Common myeloid progenitor, CD34-positive (primary cell): ENCODE data around the gene APBA1.

Experiments used
- CTCF ChIA-PET: fragments of 350-600 bp; sonication (Branson Sonifier 250); formaldehyde crosslinking; loops from one replicate; lab custom pipeline; 2021; ENCODE audit warnings: antibody characterized with exemption; lab: Charles Lee
- POLR2A ChIA-PET: fragments of 350-600 bp; sonication (Branson Sonifier 250); formaldehyde crosslinking; loops from one replicate; lab custom pipeline; 2021; ENCODE audit warnings: antibody characterized with exemption; lab: Charles Lee
- DNase-seq, 3 donors: peaks; one replicate each; pipeline versions ENCODE4 v3.0.0 to v3.0.0-alpha.2; 2013
- H3K27ac ChIP-seq, 2 experiments: 1 replicate in 1 of 2; 2 replicates in 1 of 2; pipeline ENCODE4 v1.7.0; 2013; ENCODE audit warnings: inconsistent platforms in 2 of 2, low read length in 2 of 2, mild to moderate bottlenecking in 2 of 2, low read depth in 1 of 2, moderate library complexity in 1 of 2; ENCODE audit not compliant: severe bottlenecking in 2 of 2, insufficient read depth in 1 of 2, poor library complexity in 1 of 2
- H3K27me3 ChIP-seq, 5 experiments: replicated peaks in 2 of 5; 1 replicate in 3 of 5; 2 replicates in 2 of 5; pipeline versions ENCODE4 v1.6.1 to v1.7.0; 2013; ENCODE audit warnings: low read length in 4 of 5, mild to moderate bottlenecking in 2 of 5, moderate library complexity in 2 of 5, inconsistent platforms in 1 of 5; ENCODE audit not compliant: insufficient read depth in 5 of 5, control insufficient read depth in 4 of 5
- H3K36me3 ChIP-seq, 4 experiments: 1 replicate in 2 of 4; 2 replicates in 2 of 4; pipeline versions ENCODE4 v1.6.1 to v1.7.0; 2013; ENCODE audit warnings: low read length in 3 of 4, control low read depth in 1 of 4, mild to moderate bottlenecking in 1 of 4; ENCODE audit not compliant: control insufficient read depth in 4 of 4, insufficient read depth in 4 of 4
- H3K4me1 ChIP-seq, 4 experiments: 1 replicate in 3 of 4; 2 replicates in 1 of 4; pipeline versions ENCODE4 v1.6.1 to v1.7.1; 2013; ENCODE audit warnings: low read length in 3 of 4, mild to moderate bottlenecking in 3 of 4, control low read depth in 1 of 4, inconsistent platforms in 1 of 4, moderate library complexity in 1 of 4; ENCODE audit not compliant: control insufficient read depth in 4 of 4, insufficient read depth in 4 of 4; ENCODE audit errors: control extremely low read depth in 1 of 4
- H3K4me3 ChIP-seq, 7 experiments: 1 replicate in 4 of 7; 2 replicates in 3 of 7; pipeline versions ENCODE4 v1.5.1 to v1.7.0; 2013; ENCODE audit warnings: mild to moderate bottlenecking in 7 of 7, low read length in 6 of 7, moderate library complexity in 6 of 7, inconsistent platforms in 2 of 7, low read depth in 2 of 7, control low read depth in 1 of 7; ENCODE audit not compliant: insufficient read depth in 4 of 7, control insufficient read depth in 1 of 7; ENCODE audit errors: extremely low read depth in 1 of 7
- H3K9me3 ChIP-seq, 5 experiments: 1 replicate in 4 of 5; 2 replicates in 1 of 5; pipeline versions ENCODE4 v1.6.1 to v1.7.1; 2013; ENCODE audit warnings: low read length in 4 of 5, mild to moderate bottlenecking in 2 of 5, inconsistent platforms in 1 of 5, low read depth in 1 of 5, moderate library complexity in 1 of 5; ENCODE audit not compliant: control insufficient read depth in 4 of 5, insufficient read depth in 2 of 5; ENCODE audit errors: control extremely low read depth in 1 of 5
- WGBS: methylation state at CpG from one replicate; pipeline ENCODE4 v1.1.5; 2013; ENCODE audit not compliant: insufficient coverage; 5-methylcytosine and 5-hydroxymethylcytosine counted together

Gene APBA1

GRCh38 chr9:69380811-69381210, 291.4 kb downstream of the APBA1 start:
- DNase-seq: no peak
- Histone ChIP-seq H3K27ac (no peak overlapping the region), H3K4me1 (peaks cover 0 to 15% (median 4%) of the 10 kb centered on the region in 4 experiments), H3K27me3 (no peaks in the 10 kb centered on the region), H3K36me3 (no peaks in the 10 kb centered on the region), H3K4me3 (no peak overlapping the region), H3K9me3 (no peaks in the 10 kb centered on the region)
- ChIA-PET POLR2A (no interaction called here), CTCF (no interaction called here)
- WGBS: no CpG with 5 or more reads among the region's 3 CpGs

- Histone ChIP-seq H3K9me3 (no peaks in the 10 kb centered on the region), H3K27ac (no peak overlapping the region), H3K36me3 (no peaks in the 10 kb centered on the region), H3K27me3 (no peaks in the 10 kb centered on the region), H3K4me3 (no peak overlapping the region), H3K4me1 (peaks cover 0 to 10% (median 2%) of the 10 kb centered on the region in 4 experiments)
- DNase-seq: no peak
- ChIA-PET POLR2A (no interaction called here), CTCF (no interaction called here)
- WGBS: 94% methylated on average over 2 of the region's 6 CpGs
These were observed 291.9 kb downstream of the APBA1 start for GRCh38 chr9:69380301-69380700.

- no peak overlapping the region for H3K4me3 ChIP-seq
- CTCF ChIA-PET: interaction anchor here (0.6 to 1.0 kb wide), 2 partner anchors 43 to 121 kb away, joined by 3 to 4 read pairs; no protein-coding TSS in a partner anchor
- POLR2A ChIA-PET: no interaction called here
- H3K9me3 ChIP-seq: no peaks in the 10 kb centered on the region
- WGBS: 95% methylated on average over 3 of the region's 9 CpGs
- H3K36me3 ChIP-seq: no peaks in the 10 kb centered on the region
- no peaks in the 10 kb centered on the region for H3K27me3 ChIP-seq
- no peak overlapping the region for H3K27ac ChIP-seq
- H3K4me1 ChIP-seq: peaks cover 0 to 1% (median under 1%) of the 10 kb centered on the region in 4 experiments
- DNase-seq: no peak
These were observed 292.7 kb downstream of the APBA1 start for GRCh38 chr9:69379270-69379982.

DNA sequence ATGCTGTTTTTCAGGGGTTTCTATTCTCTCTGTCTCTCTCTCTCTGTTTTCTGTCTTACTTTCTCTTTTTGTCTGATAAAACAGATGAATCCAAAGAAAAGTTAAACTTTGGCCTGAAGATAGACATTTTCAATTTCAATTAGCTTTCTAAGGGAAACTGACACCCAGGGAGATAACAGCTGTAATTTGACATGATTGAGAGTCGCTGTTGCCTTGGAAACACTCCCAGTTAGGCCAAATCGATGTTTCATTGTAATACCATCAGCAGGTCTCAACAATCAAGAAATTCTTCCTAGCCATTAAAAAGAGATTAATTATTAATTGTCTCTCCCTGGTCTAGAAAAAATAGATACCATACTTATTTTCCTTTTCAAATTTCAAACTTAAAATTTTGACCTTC, 294.2 kb downstream of the APBA1 start:
- WGBS: 100% methylated on average over 1 of the region's 2 CpGs
- H3K27ac ChIP-seq: no peak overlapping the region
- H3K27me3 ChIP-seq: no peaks in the 10 kb centered on the region
- no peak for DNase-seq
- POLR2A ChIA-PET: no interaction called here
- no peaks in the 10 kb centered on the region for H3K9me3 ChIP-seq
- H3K4me3 ChIP-seq: no peak overlapping the region
- H3K4me1 ChIP-seq: no peaks in the 10 kb centered on the region
- no peaks in the 10 kb centered on the region for H3K36me3 ChIP-seq
- CTCF ChIA-PET: interaction anchor here (1.0 kb wide), 1 partner anchor 45 kb away, joined by 3 read pairs; no protein-coding TSS in a partner anchor
